Keratinocyte (primary cell): ENCODE results near the gene GNAI1.

Experiments
- CTCF ChIP-seq, 3 experiments: IDR thresholded peaks in 1 of 3; conservative IDR thresholded peaks in 1 of 3; optimal IDR thresholded peaks in 1 of 3; 2 replicates in 2 of 3; 3 replicates in 1 of 3; pipeline versions ENCODE3 to v1.5.1; 2011; ENCODE audit warnings: low read length in 3 of 3, mild to moderate bottlenecking in 3 of 3, moderate library complexity in 2 of 3, control low read depth in 1 of 3, inconsistent platforms in 1 of 3; ENCODE audit not compliant: insufficient read depth in 2 of 3; ENCODE audit errors: extremely low read depth in 1 of 3
- EZH2 ChIP-seq: IDR thresholded peaks from one replicate; pipeline ENCODE4 v1.6.1; 2012; ENCODE audit warnings: inconsistent platforms, mild to moderate bottlenecking, low read length, moderate library complexity

- TF ChIP-seq CTCF (optimal IDR thresholded peaks at IDR 0.05 in 1 of 3, IDR thresholded peaks at IDR 0.05 in 1 of 3, conservative IDR thresholded peaks at IDR 0.05 in 1 of 3; ENCODE audit: extremely low read depth in 1 of 3, insufficient read depth in 2 of 3, low read length in 3 of 3): no peak
- no peak for TF ChIP-seq EZH2
Observed at GRCh38 chr7:80260606-80261005, 126.0 kb downstream of the GNAI1 start.
